Measurements from ENCODE around the gene PTCH1.

The PTCH1 gene

DNA sequence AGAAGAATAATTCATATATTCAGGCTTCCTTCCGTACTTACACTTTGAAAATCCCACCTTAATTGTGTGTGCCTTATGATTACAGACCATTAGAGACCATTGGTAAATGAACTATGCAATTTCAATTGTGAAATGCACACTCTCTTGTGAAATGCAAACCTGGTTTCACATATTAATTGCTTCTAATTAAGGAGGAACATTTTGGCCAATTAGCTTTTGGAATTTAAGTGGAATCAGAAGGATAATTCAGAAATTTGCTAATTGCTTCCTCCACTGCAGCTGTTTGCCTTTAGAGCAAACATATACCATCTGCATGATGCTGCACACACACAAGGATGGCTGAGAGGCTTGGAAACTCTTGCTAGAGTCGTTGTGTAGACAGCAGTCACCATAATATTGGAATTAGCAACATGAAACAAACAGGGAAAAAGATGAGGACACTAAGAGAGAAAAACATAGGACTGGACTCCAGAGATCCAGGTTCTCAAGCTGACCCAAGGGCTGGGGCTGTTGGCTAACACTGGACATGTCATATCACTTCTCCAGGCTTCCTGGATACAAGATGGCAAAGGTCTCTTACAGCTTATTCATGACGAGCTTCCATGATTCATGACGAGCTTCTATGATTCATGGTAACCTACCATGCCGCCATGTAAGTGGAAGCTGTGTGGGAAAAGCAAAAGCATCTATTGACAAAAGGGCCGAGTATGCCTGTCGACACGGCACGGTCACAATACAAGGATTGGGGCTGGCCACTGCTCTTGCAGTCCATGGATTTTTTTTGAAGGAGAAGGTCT, 78.0 kb downstream of the PTCH1 start:
- Histone ChIP-seq H3K36me3 (ENCODE audit: control insufficient read depth, insufficient read depth, low read length) (no peaks in the 10 kb centered on the region), H3K27me3 (replicated peaks; ENCODE audit: control insufficient read depth, insufficient read depth, low read length) (no peaks in the 10 kb centered on the region), H3K4me3 (replicated peaks; ENCODE audit: low read depth, low read length) (no peak overlapping the region)
- no peak for TF ChIP-seq CTCF (IDR thresholded peaks at IDR 0.05; ENCODE audit: insufficient read depth, low read length, poor library complexity, severe bottlenecking)
- DNase-seq (ENCODE audit: extremely low read depth, insufficient read length), result no peak

DNA sequence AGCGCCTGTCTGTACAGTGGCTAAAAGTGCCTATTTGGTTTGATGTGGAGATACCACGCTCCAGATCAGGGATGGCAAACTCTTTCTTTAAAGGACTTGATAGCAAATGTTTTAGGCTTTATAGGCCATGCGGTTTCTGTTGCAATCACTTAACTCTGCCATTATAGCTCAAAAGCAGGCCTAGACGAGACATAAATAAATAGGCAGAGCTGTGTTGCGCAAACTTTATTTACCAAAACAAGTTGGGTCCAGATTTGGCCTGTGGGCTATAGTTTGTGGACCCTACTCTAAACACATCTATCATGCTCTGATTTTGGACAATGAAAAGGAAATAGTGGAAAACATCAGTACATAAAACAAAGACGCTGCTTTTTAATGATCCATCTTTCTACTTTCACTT, 79.2 kb downstream of the PTCH1 start:
- no peak for DNase-seq (ENCODE audit: extremely low read depth, insufficient read length)
- H3K36me3 ChIP-seq (ENCODE audit: control insufficient read depth, insufficient read depth, low read length), result no peaks in the 10 kb centered on the region
- no peak for TF ChIP-seq CTCF (IDR thresholded peaks at IDR 0.05; ENCODE audit: insufficient read depth, low read length, poor library complexity, severe bottlenecking)
- H3K27me3 ChIP-seq (replicated peaks; ENCODE audit: control insufficient read depth, insufficient read depth, low read length), result no peaks in the 10 kb centered on the region
- no peak overlapping the region for H3K4me3 ChIP-seq (replicated peaks; ENCODE audit: low read depth, low read length)

DNA sequence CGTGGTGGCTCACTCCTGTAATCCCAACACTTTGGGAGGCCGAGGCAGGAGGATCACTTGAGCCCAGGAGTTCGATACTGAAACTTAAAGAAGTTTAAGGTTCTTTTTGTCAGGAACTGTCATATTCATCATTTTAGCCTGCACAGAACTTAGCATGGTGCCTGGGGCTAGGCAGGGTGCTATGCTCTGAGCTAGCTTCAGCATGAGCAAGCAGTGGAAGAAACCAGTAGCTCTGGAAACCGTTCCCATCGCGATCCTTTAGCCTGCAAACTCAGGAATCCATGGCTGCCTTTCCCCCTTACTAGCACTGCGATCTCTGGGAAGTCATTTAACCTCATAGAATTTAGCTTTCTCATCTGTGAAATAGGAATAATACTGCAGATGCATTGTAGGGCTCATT, 80.4 kb downstream of the PTCH1 start:
- H3K4me3 ChIP-seq (replicated peaks; ENCODE audit: low read depth, low read length), result no peak overlapping the region
- DNase-seq (ENCODE audit: extremely low read depth, insufficient read length), result no peak
- no peak for TF ChIP-seq CTCF (IDR thresholded peaks at IDR 0.05; ENCODE audit: insufficient read depth, low read length, poor library complexity, severe bottlenecking)

GRCh38 chr9:95435074-95435728, 81.6 kb downstream of the PTCH1 start:
- no peaks in the 10 kb centered on the region for H3K36me3 ChIP-seq (ENCODE audit: control insufficient read depth, insufficient read depth, low read length)
- TF ChIP-seq CTCF (IDR thresholded peaks at IDR 0.05; ENCODE audit: insufficient read depth, low read length, poor library complexity, severe bottlenecking), result no peak
- no peaks in the 10 kb centered on the region for H3K27me3 ChIP-seq (replicated peaks; ENCODE audit: control insufficient read depth, insufficient read depth, low read length)
- H3K4me3 ChIP-seq (replicated peaks; ENCODE audit: low read depth, low read length), result no peak overlapping the region
- no peak for DNase-seq (ENCODE audit: extremely low read depth, insufficient read length)

More for the DNA sequence above, 80.4 kb downstream of the PTCH1 start:
- Histone ChIP-seq H3K27me3 (replicated peaks; ENCODE audit: control insufficient read depth, insufficient read depth, low read length) (no peaks in the 10 kb centered on the region), H3K36me3 (ENCODE audit: control insufficient read depth, insufficient read depth, low read length) (no peaks in the 10 kb centered on the region)

DNA sequence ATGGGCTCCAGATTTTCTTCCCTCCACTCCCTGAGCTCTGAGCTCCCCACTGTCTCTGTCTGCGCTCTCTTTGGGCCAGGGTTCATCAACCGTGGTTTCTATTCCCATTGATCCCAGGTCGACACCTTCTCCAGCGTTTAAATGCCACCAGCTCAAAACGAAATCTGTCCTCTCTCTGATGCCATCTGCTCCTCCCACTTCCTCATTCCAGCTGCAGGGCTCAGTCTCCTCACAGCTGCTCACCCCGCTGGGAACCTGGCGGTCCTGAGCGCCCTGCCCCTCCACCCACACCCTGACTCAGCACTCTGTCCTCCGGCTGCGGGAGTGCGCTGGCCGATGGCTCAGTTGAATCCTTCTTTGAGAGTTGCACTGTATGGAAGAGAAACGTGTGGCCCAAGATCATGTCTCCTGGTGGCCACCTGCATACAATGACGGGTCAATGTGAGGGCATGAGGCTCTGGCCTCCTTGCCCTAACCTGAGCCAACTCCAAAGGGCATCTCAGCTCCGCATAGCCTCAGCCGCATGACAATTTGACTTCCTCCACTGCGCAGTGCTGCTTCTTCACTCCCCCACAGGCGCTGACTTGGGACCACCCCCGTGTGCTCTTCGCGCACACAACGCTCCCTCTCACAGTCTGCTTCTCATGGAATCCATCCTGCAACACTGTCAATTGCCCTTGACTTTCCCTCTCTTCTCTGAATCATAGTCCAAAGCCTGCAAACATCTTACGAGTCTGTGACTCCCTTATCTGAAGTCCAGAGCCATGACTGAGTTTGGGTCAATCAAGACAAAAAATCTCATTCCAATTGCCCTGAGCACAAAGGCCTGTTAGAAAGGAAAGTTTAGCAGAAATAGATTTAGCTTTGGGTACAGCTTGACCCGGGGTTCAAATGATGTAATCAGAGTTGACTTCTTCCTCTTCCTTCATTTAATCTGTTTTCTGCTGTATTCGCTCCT, 82.4 kb downstream of the PTCH1 start:
- no peak for TF ChIP-seq CTCF (IDR thresholded peaks at IDR 0.05; ENCODE audit: insufficient read depth, low read length, poor library complexity, severe bottlenecking)
- no peaks in the 10 kb centered on the region for H3K36me3 ChIP-seq (ENCODE audit: control insufficient read depth, insufficient read depth, low read length)
- no peak for DNase-seq (ENCODE audit: extremely low read depth, insufficient read length)
- H3K4me3 ChIP-seq (replicated peaks; ENCODE audit: low read depth, low read length), result no peak overlapping the region
- no peaks in the 10 kb centered on the region for H3K27me3 ChIP-seq (replicated peaks; ENCODE audit: control insufficient read depth, insufficient read depth, low read length)
